Thoracic aorta endothelial cell (primary cell): ENCODE data around the gene CT45A6. TPM values are rescaled to one million over a fixed set of nuclear protein-coding genes. Genes with fewer than 3 reads are reported as not detected.

Experiments used
- total RNA-seq: library from RNA; depleted of rRNA; stranded (reverse); fragments of >200 nt; gene quantifications from 2 replicates; pipeline ENCODE4 v1.2.3, GENCODE V29; 2012

The CT45A6 gene
- not detected in 2 replicates for total RNA-seq

DNA sequence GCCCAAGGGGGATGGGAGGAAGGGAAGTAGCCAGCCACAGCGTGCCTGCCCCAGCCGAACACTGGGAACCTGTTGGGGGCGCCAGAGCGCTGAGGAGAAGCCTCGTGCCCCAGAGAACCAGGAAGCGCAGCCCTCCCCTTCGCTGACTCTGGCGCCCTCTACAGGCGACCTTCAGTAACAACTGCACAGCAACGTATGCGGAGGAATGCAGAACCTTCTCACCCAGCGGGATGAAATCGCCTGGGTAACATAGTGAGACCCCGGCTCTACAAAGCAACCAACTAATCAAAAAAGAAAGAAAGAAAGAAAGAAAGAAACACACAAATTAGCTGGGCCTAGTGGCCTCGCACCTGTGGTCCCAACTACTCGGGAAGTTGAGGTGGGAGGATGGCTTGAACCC is at the start of gene CT45A6:
Gene CT45A6 (minus strand): TSS at position 101 of the 400 bp plus-strand sequence. CDS start 3,794 bp downstream, outside the sequence.

GRCh38 chrX:135837180-135837579 is 34.6 kb upstream of the CT45A6 start, which contains the start of gene CT45A7:
TSS of gene CT45A7 (minus strand) at chrX:135837280. CDS start at chrX:135833533, 3,747 bp downstream.

DNA sequence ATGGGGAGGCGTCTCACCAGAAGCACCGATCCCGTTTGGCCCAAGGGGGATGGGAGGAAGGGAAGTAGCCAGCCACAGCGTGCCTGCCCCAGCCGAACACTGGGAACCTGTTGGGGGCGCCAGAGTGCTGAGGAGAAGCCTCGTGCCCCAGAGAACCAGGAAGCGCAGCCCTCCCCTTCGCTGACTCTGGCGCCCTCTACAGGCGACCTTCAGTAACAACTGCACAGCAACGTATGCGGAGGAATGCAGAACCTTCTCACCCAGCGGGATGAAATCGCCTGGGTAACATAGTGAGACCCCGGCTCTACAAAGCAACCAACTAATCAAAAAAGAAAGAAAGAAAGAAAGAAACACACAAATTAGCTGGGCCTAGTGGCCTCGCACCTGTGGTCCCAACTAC is 17.3 kb upstream of the CT45A6 start, which contains the start of gene CT45A2:
Gene CT45A2 (minus strand): TSS at position 101 of the 400 bp plus-strand sequence. CDS start 3,747 bp downstream, outside the sequence.

DNA sequence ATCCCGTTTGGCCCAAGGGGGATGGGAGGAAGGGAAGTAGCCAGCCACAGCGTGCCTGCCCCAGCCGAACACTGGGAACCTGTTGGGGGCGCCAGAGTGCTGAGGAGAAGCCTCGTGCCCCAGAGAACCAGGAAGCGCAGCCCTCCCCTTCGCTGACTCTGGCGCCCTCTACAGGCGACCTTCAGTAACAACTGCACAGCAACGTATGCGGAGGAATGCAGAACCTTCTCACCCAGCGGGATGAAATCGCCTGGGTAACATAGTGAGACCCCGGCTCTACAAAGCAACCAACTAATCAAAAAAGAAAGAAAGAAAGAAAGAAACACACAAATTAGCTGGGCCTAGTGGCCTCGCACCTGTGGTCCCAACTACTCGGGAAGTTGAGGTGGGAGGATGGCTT is 17.2 kb downstream of the CT45A6 start, which contains the start of gene CT45A5:
Gene CT45A5 (minus strand): TSS at position 101 of the 400 bp plus-strand sequence. CDS start 3,774 bp downstream, outside the sequence.

GRCh38 chrX:135768091-135768490 is 34.5 kb downstream of the CT45A6 start, which contains the start of gene CT45A3:
TSS of gene CT45A3 (minus strand) at chrX:135768191. CDS start at chrX:135764444, 3,747 bp downstream.

Other genes starting within 250 kb of the CT45A6 start
- gene CT45A1, start 89.1 kb downstream of the CT45A6 start, total RNA-seq, result not detected in 2 replicates
- not detected in 2 replicates for gene CT45A3, start 34.6 kb downstream of the CT45A6 start, total RNA-seq
- gene CT45A5, start 17.3 kb downstream of the CT45A6 start, total RNA-seq, result not detected in 2 replicates
- not detected in 2 replicates for gene CT45A2, start 17.2 kb upstream of the CT45A6 start, total RNA-seq
- not detected in 2 replicates for gene CT45A7, start 34.5 kb upstream of the CT45A6 start, total RNA-seq
- not detected in 2 replicates for gene CT45A8, start 51.8 kb upstream of the CT45A6 start, total RNA-seq
- not detected in 2 replicates for gene CT45A9, start 69.0 kb upstream of the CT45A6 start, total RNA-seq
- gene CT45A10, start 90.7 kb upstream of the CT45A6 start, total RNA-seq, result not detected in 2 replicates
- gene SAGE1, start 90.9 kb upstream of the CT45A6 start, total RNA-seq, result not detected in 2 replicates
- gene MMGT1, start 171.2 kb upstream of the CT45A6 start, total RNA-seq, result 31.1 and 34.4 TPM in 2 replicates
- gene SLC9A6, start 182.6 kb upstream of the CT45A6 start, total RNA-seq, result 18.0 and 23.4 TPM in 2 replicates